SKM-1 treated with dmso at 0.1 percent for 144 hours (cell line): ENCODE results near the gene ANKLE2.
A peak's percentile ranks its signal among the peaks of the same experiment; 100 is the strongest.
"Not testable (repeated sequence)": the region's sequence is repeated elsewhere in the genome, so short reads cannot be mapped to it uniquely, and the experiment has no call there.

Experiments
- DNase-seq: peaks from one replicate; lab custom pipeline; 2025; ENCODE audit not compliant: unreplicated experiment; lab: John Stamatoyannopoulos, UW

Gene ANKLE2

GRCh38 chr12:132720606-132721345 is 40.9 kb downstream of the ANKLE2 start:
- DNase-seq: no peak

- no peak for DNase-seq
Measured at GRCh38 chr12:132719954-132720324, 41.7 kb downstream of the ANKLE2 start.

- DNase-seq: no peak
Measured at GRCh38 chr12:132719141-132719953, 42.3 kb downstream of the ANKLE2 start.

GRCh38 chr12:132718644-132719043 is 43.0 kb downstream of the ANKLE2 start:
- DNase-seq: no peak

GRCh38 chr12:132717531-132718387 is 43.9 kb downstream of the ANKLE2 start:
- DNase-seq: no peak

- no peak for DNase-seq
Measured at GRCh38 chr12:132717011-132717410, 44.6 kb downstream of the ANKLE2 start.

GRCh38 chr12:132716356-132716755 is 45.3 kb downstream of the ANKLE2 start:
- DNase-seq: no peak

- DNase-seq: no peak
Measured at GRCh38 chr12:132715874-132716273, 45.8 kb downstream of the ANKLE2 start.

- no peak for DNase-seq
Measured at GRCh38 chr12:132713123-132713522, 48.5 kb downstream of the ANKLE2 start.

GRCh38 chr12:132711080-132711843 is 50.4 kb downstream of the ANKLE2 start:
- DNase-seq: no peak

- peak; percentile 48 for DNase-seq
Measured at GRCh38 chr12:132710405-132711079, 51.1 kb downstream of the ANKLE2 start, which contains the start of gene PGAM5. PGAM5 (plus strand) TSS chr12:132710842; CDS start chr12:132710877, 35 bp downstream.

- no peak for DNase-seq
Measured at GRCh38 chr12:132710043-132710404, 51.6 kb downstream of the ANKLE2 start.

- no peak for DNase-seq
Measured at GRCh38 chr12:132708150-132708549, 53.5 kb downstream of the ANKLE2 start.

GRCh38 chr12:132707241-132707640 is 54.4 kb downstream of the ANKLE2 start:
- DNase-seq: no peak

- DNase-seq: no peak
Measured at GRCh38 chr12:132703641-132704040, 58.0 kb downstream of the ANKLE2 start.

GRCh38 chr12:132702640-132703039 is 59.0 kb downstream of the ANKLE2 start:
- no peak for DNase-seq

GRCh38 chr12:132700212-132700822 is 61.3 kb downstream of the ANKLE2 start:
- DNase-seq: no peak

GRCh38 chr12:132698341-132698740 is 63.3 kb downstream of the ANKLE2 start:
- no peak for DNase-seq

GRCh38 chr12:132695431-132695830 is 66.2 kb downstream of the ANKLE2 start:
- no peak for DNase-seq

GRCh38 chr12:132694888-132695287 is 66.7 kb downstream of the ANKLE2 start:
- DNase-seq: not testable (repeated sequence)
